ENCODE data around the gene CRB2.

Gene CRB2

DNA sequence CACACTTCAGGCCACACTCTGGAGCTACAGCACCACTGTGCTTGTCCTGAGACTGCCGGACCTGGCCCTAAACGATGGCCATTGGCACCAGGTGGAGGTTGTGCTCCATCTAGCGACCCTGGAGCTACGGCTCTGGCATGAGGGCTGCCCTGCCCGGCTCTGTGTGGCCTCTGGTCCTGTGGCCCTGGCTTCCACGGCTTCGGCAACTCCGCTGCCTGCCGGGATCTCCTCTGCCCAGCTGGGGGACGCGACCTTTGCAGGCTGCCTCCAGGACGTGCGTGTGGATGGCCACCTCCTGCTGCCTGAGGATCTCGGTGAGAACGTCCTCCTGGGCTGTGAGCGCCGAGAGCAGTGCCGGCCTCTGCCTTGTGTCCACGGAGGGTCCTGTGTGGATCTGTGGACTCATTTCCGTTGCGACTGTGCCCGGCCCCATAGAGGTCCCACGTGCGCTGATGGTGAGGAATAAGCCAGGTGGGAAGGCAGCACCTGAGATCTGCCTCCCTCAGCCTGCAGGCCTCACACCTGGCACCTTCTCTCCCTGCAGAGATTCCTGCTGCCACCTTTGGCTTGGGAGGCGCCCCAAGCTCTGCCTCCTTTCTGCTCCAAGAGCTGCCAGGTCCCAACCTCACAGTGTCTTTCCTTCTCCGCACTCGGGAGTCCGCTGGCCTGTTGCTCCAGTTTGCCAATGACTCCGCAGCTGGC is 14.7 kb downstream of the CRB2 start:
- TF ChIP-seq, protein P1, sequence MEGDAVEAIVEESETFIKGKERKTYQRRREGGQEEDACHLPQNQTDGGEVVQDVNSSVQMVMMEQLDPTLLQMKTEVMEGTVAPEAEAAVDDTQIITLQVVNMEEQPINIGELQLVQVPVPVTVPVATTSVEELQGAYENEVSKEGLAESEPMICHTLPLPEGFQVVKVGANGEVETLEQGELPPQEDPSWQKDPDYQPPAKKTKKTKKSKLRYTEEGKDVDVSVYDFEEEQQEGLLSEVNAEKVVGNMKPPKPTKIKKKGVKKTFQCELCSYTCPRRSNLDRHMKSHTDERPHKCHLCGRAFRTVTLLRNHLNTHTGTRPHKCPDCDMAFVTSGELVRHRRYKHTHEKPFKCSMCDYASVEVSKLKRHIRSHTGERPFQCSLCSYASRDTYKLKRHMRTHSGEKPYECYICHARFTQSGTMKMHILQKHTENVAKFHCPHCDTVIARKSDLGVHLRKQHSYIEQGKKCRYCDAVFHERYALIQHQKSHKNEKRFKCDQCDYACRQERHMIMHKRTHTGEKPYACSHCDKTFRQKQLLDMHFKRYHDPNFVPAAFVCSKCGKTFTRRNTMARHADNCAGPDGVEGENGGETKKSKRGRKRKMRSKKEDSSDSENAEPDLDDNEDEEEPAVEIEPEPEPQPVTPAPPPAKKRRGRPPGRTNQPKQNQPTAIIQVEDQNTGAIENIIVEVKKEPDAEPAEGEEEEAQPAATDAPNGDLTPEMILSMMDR (IDR thresholded peaks at IDR 0.05) = no peak
- no peak overlapping the region for H3K4me3 ChIP-seq (ENCODE audit: low read depth in 1 of 2, low read length in 1 of 2)
- H3K27me3 ChIP-seq = peaks cover 65% of the 10 kb centered on the region
- H3K27ac ChIP-seq = no peak overlapping the region
- no peaks in the 10 kb centered on the region for H3K9me3 ChIP-seq
- no peaks in the 10 kb centered on the region for H3K36me3 ChIP-seq
- H3K4me1 ChIP-seq (ENCODE audit: control insufficient read depth in 1 of 2, insufficient read depth in 1 of 2, low read depth in 1 of 2, low read length in 1 of 2) = no peaks in the 10 kb centered on the region

DNA sequence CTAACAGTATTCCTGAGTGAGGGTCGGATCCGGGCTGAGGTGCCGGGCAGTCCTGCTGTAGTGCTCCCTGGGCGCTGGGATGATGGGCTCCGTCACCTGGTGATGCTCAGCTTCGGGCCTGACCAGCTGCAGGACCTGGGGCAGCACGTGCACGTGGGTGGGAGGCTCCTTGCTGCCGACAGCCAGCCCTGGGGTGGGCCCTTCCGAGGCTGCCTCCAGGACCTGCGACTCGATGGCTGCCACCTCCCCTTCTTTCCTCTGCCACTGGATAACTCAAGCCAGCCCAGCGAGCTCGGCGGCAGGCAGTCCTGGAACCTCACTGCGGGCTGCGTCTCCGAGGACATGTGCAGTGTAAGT is 15.2 kb downstream of the CRB2 start:
- H3K4me1 ChIP-seq (ENCODE audit: control insufficient read depth in 1 of 2, insufficient read depth in 1 of 2, low read depth in 1 of 2, low read length in 1 of 2) = no peaks in the 10 kb centered on the region
- H3K27me3 ChIP-seq = peaks cover 65% of the 10 kb centered on the region
- no peak overlapping the region for H3K4me3 ChIP-seq (ENCODE audit: low read depth in 1 of 2, low read length in 1 of 2)
- no peaks in the 10 kb centered on the region for H3K36me3 ChIP-seq
- no peaks in the 10 kb centered on the region for H3K9me3 ChIP-seq
- TF ChIP-seq, protein P1 (IDR thresholded peaks at IDR 0.05) = no peak
- no peak overlapping the region for H3K27ac ChIP-seq

DNA sequence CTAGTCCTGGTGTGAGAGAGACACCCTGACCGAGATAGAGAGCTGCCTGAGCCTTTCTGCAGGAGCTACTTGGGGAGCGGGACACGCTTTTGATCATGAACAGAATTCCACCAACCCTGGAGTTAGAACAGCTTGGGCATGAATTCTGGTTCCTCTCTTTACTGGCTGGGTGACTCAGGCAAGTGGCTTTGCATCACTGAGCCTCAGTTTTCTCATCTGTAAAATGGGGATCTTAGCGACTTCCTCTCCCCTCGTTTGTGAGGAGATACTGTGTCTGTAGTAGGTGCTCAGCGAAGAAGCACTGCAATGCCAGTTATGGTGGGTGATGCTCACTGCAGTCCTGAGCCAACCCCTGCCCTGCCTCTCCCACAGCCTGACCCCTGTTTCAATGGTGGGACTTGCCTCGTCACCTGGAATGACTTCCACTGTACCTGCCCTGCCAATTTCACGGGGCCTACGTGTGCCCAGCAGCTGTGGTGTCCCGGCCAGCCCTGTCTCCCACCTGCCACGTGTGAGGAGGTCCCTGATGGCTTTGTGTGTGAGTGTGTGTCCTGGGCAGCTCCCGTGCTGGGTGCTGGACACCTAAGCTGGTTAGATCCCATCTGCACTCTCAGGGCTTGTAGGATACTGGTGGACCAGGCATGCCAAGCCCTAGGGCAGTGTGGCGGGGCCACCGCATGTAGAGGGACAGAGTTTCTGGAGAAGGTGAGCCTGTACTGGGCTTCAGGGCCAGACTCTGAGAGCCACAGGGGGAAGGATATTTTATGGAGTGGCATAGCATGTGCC is 16.0 kb downstream of the CRB2 start:
- TF ChIP-seq, protein P1 (IDR thresholded peaks at IDR 0.05) = no peak
- Histone ChIP-seq H3K27ac (no peak overlapping the region), H3K9me3 (no peaks in the 10 kb centered on the region), H3K4me1 (ENCODE audit: control insufficient read depth in 1 of 2, insufficient read depth in 1 of 2, low read depth in 1 of 2, low read length in 1 of 2) (no peaks in the 10 kb centered on the region), H3K4me3 (ENCODE audit: low read depth in 1 of 2, low read length in 1 of 2) (no peak overlapping the region), H3K36me3 (no peaks in the 10 kb centered on the region), H3K27me3 (peaks cover 69% of the 10 kb centered on the region)

DNA sequence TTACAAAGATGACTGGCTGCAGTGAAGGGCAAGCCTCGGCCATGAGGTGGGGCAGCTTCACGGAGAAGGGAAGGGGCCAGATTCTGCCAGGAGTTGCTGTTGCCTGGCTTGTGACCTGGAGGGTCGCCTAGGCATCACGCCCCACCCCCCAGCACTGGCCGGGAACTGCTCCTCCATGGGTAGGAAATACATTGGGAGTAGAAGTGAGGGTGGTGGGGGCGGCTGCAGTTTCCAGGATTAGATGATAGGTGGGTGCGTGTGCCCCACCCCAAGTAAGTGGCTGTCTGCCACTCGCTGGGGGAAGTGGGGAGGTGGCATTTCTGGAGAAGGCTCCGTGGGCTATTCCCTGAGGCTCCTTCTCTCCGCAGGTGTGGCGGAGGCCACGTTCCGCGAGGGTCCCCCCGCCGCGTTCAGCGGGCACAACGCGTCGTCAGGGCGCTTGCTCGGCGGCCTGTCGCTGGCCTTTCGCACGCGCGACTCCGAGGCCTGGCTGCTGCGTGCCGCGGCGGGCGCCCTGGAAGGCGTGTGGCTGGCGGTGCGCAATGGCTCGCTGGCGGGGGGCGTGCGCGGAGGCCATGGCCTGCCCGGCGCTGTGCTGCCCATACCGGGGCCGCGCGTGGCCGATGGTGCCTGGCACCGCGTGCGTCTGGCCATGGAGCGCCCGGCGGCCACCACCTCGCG is 16.9 kb downstream of the CRB2 start:
- Histone ChIP-seq H3K27me3 (peaks cover 71% of the 10 kb centered on the region), H3K9me3 (no peaks in the 10 kb centered on the region), H3K36me3 (no peaks in the 10 kb centered on the region), H3K27ac (no peak overlapping the region), H3K4me1 (ENCODE audit: control insufficient read depth in 1 of 2, insufficient read depth in 1 of 2, low read depth in 1 of 2, low read length in 1 of 2) (no peaks in the 10 kb centered on the region), H3K4me3 (ENCODE audit: low read depth in 1 of 2, low read length in 1 of 2) (no peak overlapping the region)
- TF ChIP-seq, protein P1 (IDR thresholded peaks at IDR 0.05) = no peak

DNA sequence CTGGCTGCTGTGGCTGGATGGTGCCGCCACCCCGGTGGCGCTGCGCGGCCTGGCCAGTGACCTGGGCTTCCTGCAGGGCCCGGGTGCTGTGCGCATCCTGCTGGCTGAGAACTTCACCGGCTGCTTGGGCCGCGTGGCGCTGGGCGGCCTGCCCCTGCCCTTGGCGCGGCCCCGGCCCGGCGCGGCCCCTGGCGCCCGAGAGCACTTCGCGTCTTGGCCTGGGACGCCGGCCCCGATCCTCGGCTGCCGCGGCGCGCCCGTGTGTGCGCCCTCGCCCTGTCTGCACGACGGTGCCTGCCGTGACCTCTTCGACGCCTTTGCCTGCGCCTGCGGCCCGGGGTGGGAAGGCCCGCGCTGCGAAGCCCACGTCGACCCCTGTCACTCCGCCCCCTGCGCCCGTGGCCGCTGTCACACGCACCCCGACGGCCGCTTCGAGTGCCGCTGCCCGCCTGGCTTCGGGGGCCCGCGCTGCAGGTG is 17.5 kb downstream of the CRB2 start:
- Histone ChIP-seq H3K27ac (no peak overlapping the region), H3K27me3 (peaks cover 71% of the 10 kb centered on the region), H3K4me3 (ENCODE audit: low read depth in 1 of 2, low read length in 1 of 2) (no peak overlapping the region), H3K36me3 (no peaks in the 10 kb centered on the region), H3K9me3 (no peaks in the 10 kb centered on the region), H3K4me1 (ENCODE audit: control insufficient read depth in 1 of 2, insufficient read depth in 1 of 2, low read depth in 1 of 2, low read length in 1 of 2) (no peaks in the 10 kb centered on the region)
- TF ChIP-seq, protein P1 (IDR thresholded peaks at IDR 0.05) = no peak

All from neutrophil (primary cell).